ENCODE results near the gene ZBTB45. TPM values are rescaled to one million over a fixed set of nuclear protein-coding genes. Genes with fewer than 3 reads are reported as not detected.
A peak's percentile ranks its signal among the peaks of the same experiment; 100 is the strongest.

Gene ZBTB45
- total and polyA plus RNA-seq, 7 donors: 6.2 to 13.0 (median 9.8) TPM

DNA sequence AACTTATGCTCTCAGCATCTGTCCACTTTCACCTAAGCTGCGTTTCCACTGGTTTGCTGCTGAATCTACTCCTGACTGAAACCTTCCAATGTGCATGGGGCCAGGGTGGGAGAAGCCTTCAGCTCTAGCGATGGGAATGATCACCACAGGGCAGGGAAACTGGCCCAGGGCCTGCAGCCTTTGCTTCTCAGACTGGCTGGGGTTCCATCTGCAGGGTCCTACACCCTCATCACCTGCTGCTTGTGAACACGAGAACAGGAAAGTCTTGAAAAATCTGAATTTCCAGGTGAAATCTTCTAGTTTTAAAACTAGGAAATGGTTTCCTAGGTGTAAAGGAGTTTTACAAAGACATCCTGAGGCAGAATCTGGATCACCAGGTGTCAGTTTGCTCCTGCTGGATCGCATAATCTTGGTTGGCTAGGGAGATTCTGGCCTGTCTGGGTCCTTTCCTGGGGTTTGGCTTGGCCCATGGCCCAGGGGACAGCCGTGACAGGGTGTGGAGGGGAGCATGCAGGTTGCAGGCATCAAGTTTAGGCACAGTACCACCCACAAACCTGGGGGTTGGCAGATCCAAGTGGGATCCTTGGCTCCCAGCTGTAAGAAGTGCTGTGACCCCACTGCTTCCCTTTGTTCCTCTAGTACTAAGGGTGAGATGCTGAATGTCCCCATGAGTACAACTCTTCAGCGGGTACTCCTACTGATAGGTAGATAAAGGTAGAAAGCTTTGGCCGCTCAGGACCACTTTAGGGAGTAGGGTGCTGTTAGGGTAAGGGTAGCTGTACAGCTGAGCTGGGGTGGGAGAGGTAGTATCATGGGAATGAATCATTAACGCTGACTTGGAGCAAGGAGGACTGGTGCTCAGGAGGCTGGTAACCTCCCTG lies 40.6 kb upstream of the ZBTB45 start:
- peak overlapping the region; percentile 84 for H3K4me3 ChIP-seq
- no peaks in the 10 kb centered on the region for H3K9me3 ChIP-seq

GRCh38 chr19:58559275-58560006 lies 39.8 kb upstream of the ZBTB45 start:
- peak; percentile 70 to 74 (median 70) for ATAC-seq
- no peak for TF ChIP-seq CTCF (IDR thresholded peaks at IDR 0.05)
- H3K27ac ChIP-seq: peak overlapping the region; percentile 96
- peak; percentile 94 to 96 for DNase-seq
- intact Hi-C loops (cut with DNase I): loop anchor here (1.0 kb wide), 2 partner anchors 11 to 14 kb away; partner anchors contain the start of gene MZF1 (in 1 of the 2)
- peaks cover 0 to 16% of the 10 kb centered on the region in 2 donors for H3K36me3 ChIP-seq (ENCODE audit: insufficient read depth in 1 of 2, low read depth in 1 of 2)
- 0 to 2% (median 1%) methylated on average over 32 to 33 of the region's 33 CpGs for WGBS, 3 donors
- peak overlapping the region; percentile 84 for H3K4me3 ChIP-seq
- no peaks in the 10 kb centered on the region for H3K27me3 ChIP-seq (ENCODE audit: insufficient read depth in 3 of 3, low read length in 2 of 3)
- H3K4me1 ChIP-seq: peaks cover 56% of the 10 kb centered on the region
- H3K9me3 ChIP-seq: no peaks in the 10 kb centered on the region

More for the DNA sequence above, 40.6 kb upstream of the ZBTB45 start:
- no peak for TF ChIP-seq CTCF (IDR thresholded peaks at IDR 0.05)
- no peak for ATAC-seq
- H3K4me1 ChIP-seq: peaks cover 55% of the 10 kb centered on the region
- H3K36me3 ChIP-seq (ENCODE audit: insufficient read depth in 1 of 2, low read depth in 1 of 2): peaks cover 0 to 16% of the 10 kb centered on the region in 2 donors
- peak in 1 of 2 donors; percentile 51 for DNase-seq
- no peaks in the 10 kb centered on the region for H3K27me3 ChIP-seq (ENCODE audit: insufficient read depth in 3 of 3, low read length in 2 of 3)
- intact Hi-C loops (cut with DNase I): no loop called here
- peak overlapping the region; percentile 96 for H3K27ac ChIP-seq
- WGBS, 3 donors: 76 to 83% (median 79%) methylated on average over 8 of the region's 8 CpGs

DNA sequence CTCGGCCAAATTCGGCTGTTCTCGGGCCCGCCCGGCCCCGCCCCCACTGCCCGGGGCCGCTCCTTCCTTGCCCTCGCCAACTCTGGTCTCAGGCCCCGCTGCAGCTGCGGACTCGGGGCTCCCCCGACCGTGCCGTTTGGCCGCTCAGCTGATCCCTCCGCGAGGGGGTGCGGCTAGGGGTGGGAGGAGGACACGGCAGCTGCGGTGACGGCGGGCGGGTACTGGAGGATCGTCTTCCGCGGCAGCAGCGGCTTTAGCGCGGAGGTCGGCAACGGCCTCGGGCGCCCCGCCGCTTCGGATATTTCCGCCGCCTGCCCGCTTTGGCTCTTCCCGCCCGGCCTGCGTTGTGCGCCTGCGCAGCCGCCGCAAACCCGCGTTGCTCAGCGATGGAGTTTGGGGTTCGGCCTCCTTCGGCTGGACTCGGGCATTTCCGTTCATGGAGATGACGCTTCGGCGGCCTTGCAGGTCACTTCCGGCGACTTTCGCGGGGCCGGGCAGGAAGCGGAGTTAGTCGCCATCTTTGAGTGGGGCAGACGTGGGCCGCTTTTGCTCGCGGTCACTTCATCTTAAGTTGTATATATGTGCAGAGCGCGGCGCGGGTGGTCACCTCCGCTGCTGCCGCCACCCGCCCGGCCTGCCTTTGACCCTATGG lies 39.1 kb upstream of the ZBTB45 start:
- DNase-seq (peak; percentile 99 to 100), ATAC-seq (peak; percentile 79 to 83 (median 82))
- Histone ChIP-seq H3K4me3 (peak overlapping the region; percentile 84), H3K4me1 (peaks cover 63% of the 10 kb centered on the region), H3K36me3 (ENCODE audit: insufficient read depth in 1 of 2, low read depth in 1 of 2) (peaks cover 0 to 17% of the 10 kb centered on the region in 2 donors), H3K27ac (peak overlapping the region; percentile 96), H3K9me3 (no peaks in the 10 kb centered on the region), H3K27me3 (ENCODE audit: insufficient read depth in 3 of 3, low read length in 2 of 3) (no peaks in the 10 kb centered on the region)
- no peak for TF ChIP-seq CTCF (IDR thresholded peaks at IDR 0.05)
- intact Hi-C loops (cut with DNase I): loop anchor here (1.0 kb wide), 2 partner anchors 12 to 15 kb away; partner anchors contain the start of gene MZF1 (in 1 of the 2)
- 1% methylated on average over 54 to 76 of the region's 76 CpGs for WGBS, 3 donors

DNA sequence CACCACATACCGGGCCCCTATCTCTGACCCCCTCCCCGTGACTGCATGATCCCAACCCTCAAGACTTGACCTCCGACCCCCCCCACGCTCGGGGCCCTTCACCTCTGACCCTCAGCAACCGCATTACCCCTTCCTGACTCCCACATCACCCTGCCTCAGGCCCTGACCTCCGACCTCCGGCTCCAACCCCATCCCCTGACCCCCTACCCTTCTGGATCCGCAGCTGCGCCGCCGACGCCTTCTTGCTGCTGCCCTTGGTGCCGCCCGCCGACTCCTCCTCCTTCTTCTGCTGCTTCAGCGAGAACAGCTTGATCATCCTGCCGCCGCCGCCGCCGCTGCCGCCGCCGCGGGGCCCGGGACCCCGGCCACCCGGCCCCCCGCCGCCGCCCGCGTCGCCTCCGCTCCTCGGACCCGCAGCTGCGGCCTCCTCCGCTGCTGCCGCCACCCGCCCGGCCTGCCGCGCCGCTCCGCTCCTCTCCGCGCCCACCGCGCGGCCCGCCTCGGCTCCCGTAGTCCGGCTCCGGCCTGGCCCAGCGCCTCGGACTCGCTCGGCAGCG lies 38.5 kb upstream of the ZBTB45 start, which contains the start of gene UBE2M:
Gene UBE2M (minus strand): TSS at position 546 of the 557 bp plus-strand sequence. CDS start 230 bp downstream, at position 316.
- Histone ChIP-seq H3K4me1 (peaks cover 63% of the 10 kb centered on the region), H3K4me3 (peak within 1 kb of the TSS; percentile 84), H3K27ac (peak within 1 kb of the TSS; percentile 96), H3K27me3 (ENCODE audit: insufficient read depth in 3 of 3, low read length in 2 of 3) (no peaks in the 10 kb centered on the region), H3K36me3 (ENCODE audit: insufficient read depth in 1 of 2, low read depth in 1 of 2) (peaks cover 0 to 23% of the 10 kb centered on the region in 2 donors), H3K9me3 (no peaks in the 10 kb centered on the region)
- 0 to 1% (median 0%) methylated on average over 28 to 62 of the region's 62 CpGs for WGBS, 3 donors
- intact Hi-C loops (cut with DNase I): no loop called here
- ATAC-seq: no peak
- peak; percentile 62 to 84 for DNase-seq
- TF ChIP-seq CTCF (IDR thresholded peaks at IDR 0.05): no peak
